ENCODE data around the gene FUOM. TPM values are rescaled to one million over a fixed set of nuclear protein-coding genes. Genes with fewer than 3 reads are reported as not detected.

The FUOM gene
- total and polyA plus RNA-seq, 2 donors (not counting 3 experiments of a cell fraction or from before 2014, with no cell fraction given): 17.4 to 33.9 TPM

- DNase-seq (ENCODE audit: low read depth, low spot score) (no peak), FAIRE-seq (no peak)
- dilution Hi-C loops (cut with MboI; ENCODE audit: extremely low pct_ligation_motif_present, low sequenced_read_pairs): no loop called here
- no peak overlapping the region for H3K27ac ChIP-seq (ENCODE audit: insufficient read depth, low read depth, low read length)
- intact Hi-C loops (cut with micrococcal nuclease): no loop called here
- H3K9ac ChIP-seq (replicated peaks; ENCODE audit: extremely low read depth, insufficient read depth, low read length): no peak overlapping the region
- no peak overlapping the region for H2AFZ ChIP-seq (ENCODE audit: low read depth, low read length)
- H3K9me1 ChIP-seq (replicated peaks; ENCODE audit: control insufficient read depth, extremely low read depth, insufficient read depth, low read length): no peaks in the 10 kb centered on the region
- no peaks in the 10 kb centered on the region for H4K20me1 ChIP-seq (replicated peaks; ENCODE audit: control insufficient read depth, extremely low read depth, insufficient read depth, low read length)
- no peak overlapping the region for H3K4me2 ChIP-seq (ENCODE audit: insufficient read depth, low read length)
- no peaks in the 10 kb centered on the region for H3K27me3 ChIP-seq (ENCODE audit: control insufficient read depth in 2 of 2, insufficient read depth in 2 of 2, low read length in 2 of 2)
- ChIA-PET POLR2A (no interaction called here), CTCF (interaction anchor here (1.9 kb wide), 1 partner anchor 10 kb away, joined by 9 read pairs; no protein-coding TSS in a partner anchor)
- H3K4me1 ChIP-seq (ENCODE audit: control insufficient read depth, extremely low read depth, insufficient read depth, low read length): peaks cover 8% of the 10 kb centered on the region
- no peaks in the 10 kb centered on the region for H3K36me3 ChIP-seq (ENCODE audit: control insufficient read depth in 2 of 2, extremely low read depth in 1 of 2, insufficient read depth in 2 of 2, low read length in 2 of 2)
- peak overlapping the region in 2 of 3 experiments; percentile 30 to 54 for H3K4me3 ChIP-seq (replicated peaks in 1 of 3; ENCODE audit: insufficient read depth in 1 of 3, low read depth in 1 of 3, low read length in 3 of 3)
- no peak for TF ChIP-seq EZH2 (IDR thresholded peaks at IDR 0.05; ENCODE audit: borderline replicate concordance, low read depth, low read length, severe bottlenecking)
- no peak for TF ChIP-seq MYC (IDR thresholded peaks at IDR 0.05; ENCODE audit: low read depth, low read length)
- TF ChIP-seq JUN (IDR thresholded peaks at IDR 0.05; ENCODE audit: borderline replicate concordance, insufficient read depth, insufficient read length, low read depth): no peak
- no peak for TF ChIP-seq POLR2A (IDR thresholded peaks at IDR 0.05; ENCODE audit: low read depth, low read length)
- H3K9me3 ChIP-seq (replicated peaks; ENCODE audit: control insufficient read depth, insufficient read depth, low read length): no peaks in the 10 kb centered on the region
- BruUV-seq (replicated peaks): no TSS peak
- H3K79me2 ChIP-seq (ENCODE audit: control insufficient read depth, insufficient read depth, low read length): no peaks in the 10 kb centered on the region
These were observed 22.2 kb upstream of the FUOM start for GRCh38 chr10:133379801-133380666.

DNA sequence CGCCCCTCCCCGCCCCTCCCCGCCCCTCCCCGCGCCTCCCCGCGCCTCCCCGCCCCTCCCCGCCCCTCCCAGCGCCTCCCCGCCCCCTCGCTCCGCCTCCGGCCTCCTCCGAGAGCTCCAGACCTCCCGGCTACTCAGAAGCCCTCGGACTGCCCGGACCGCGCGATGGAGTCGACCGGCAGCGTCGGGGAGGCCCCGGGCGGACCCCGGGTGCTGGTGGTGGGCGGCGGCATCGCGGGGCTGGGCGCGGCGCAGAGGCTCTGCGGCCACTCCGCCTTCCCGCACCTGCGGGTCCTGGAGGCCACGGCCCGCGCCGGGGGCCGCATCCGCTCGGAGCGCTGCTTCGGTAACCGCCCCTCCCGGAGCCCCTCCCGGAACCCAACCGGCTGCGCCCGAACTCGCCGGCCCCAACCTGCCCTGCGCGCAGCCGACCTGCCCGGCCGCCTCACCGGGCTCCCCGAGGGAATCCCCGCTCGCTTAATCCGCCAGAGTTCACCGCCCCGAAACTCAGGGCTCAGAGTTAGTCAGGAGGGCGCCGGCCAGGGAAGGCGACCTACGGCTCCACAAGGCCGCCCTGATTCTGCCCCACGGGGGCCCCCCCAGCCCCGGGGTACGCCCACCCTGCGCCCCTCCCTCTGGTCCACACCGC, 21.5 kb upstream of the FUOM start, which contains the start of gene PAOX:
PAOX (plus strand) TSS at position 111 of the 649 bp plus-strand sequence; CDS start at position 166, 55 bp downstream.
- peak within 1 kb of the TSS; percentile 93 for H2AFZ ChIP-seq (ENCODE audit: low read depth, low read length)
- no peaks in the 10 kb centered on the region for H4K20me1 ChIP-seq (replicated peaks; ENCODE audit: control insufficient read depth, extremely low read depth, insufficient read depth, low read length)
- peak within 1 kb of the TSS; percentile 49 to 57 (median 54) for H3K4me3 ChIP-seq (replicated peaks in 1 of 3; ENCODE audit: insufficient read depth in 1 of 3, low read depth in 1 of 3, low read length in 3 of 3)
- no peak for FAIRE-seq
- dilution Hi-C loops (cut with MboI; ENCODE audit: extremely low pct_ligation_motif_present, low sequenced_read_pairs) (no loop called here), intact Hi-C loops (cut with micrococcal nuclease) (no loop called here)
- TSS peak; percentile 15 for BruUV-seq (replicated peaks)
- H3K27ac ChIP-seq (ENCODE audit: insufficient read depth, low read depth, low read length): no peak within 1 kb of the TSS
- no peaks in the 10 kb centered on the region for H3K9me1 ChIP-seq (replicated peaks; ENCODE audit: control insufficient read depth, extremely low read depth, insufficient read depth, low read length)
- POLR2A ChIA-PET: no interaction called here
- TF ChIP-seq POLR2AphosphoS5 (IDR thresholded peaks at IDR 0.05; ENCODE audit: insufficient read depth, low read depth, low read length) (peak; percentile 27), POLR2A (IDR thresholded peaks at IDR 0.05; ENCODE audit: low read depth, low read length) (peak; percentile 64)
- TF ChIP-seq, protein P1, sequence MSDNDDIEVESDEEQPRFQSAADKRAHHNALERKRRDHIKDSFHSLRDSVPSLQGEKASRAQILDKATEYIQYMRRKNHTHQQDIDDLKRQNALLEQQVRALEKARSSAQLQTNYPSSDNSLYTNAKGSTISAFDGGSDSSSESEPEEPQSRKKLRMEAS (IDR thresholded peaks at IDR 0.05; ENCODE audit: insufficient read depth, insufficient read length): no peak
- H3K36me3 ChIP-seq (ENCODE audit: control insufficient read depth in 2 of 2, extremely low read depth in 1 of 2, insufficient read depth in 2 of 2, low read length in 2 of 2): no peaks in the 10 kb centered on the region
- CTCF ChIA-PET: interaction anchor here (1.9 kb wide), 2 partner anchors 11 to 50 kb away, joined by 6 to 9 read pairs; no protein-coding TSS in a partner anchor
- H3K27me3 ChIP-seq (ENCODE audit: control insufficient read depth in 2 of 2, insufficient read depth in 2 of 2, low read length in 2 of 2): no peaks in the 10 kb centered on the region
- H3K4me2 ChIP-seq (ENCODE audit: insufficient read depth, low read length): peak within 1 kb of the TSS; percentile 64
- H3K9me3 ChIP-seq (replicated peaks; ENCODE audit: control insufficient read depth, insufficient read depth, low read length): no peaks in the 10 kb centered on the region
- H3K4me1 ChIP-seq (ENCODE audit: control insufficient read depth, extremely low read depth, insufficient read depth, low read length): peaks cover 9% of the 10 kb centered on the region
- peak; percentile 28 for DNase-seq (ENCODE audit: low read depth, low spot score)
- H3K79me2 ChIP-seq (ENCODE audit: control insufficient read depth, insufficient read depth, low read length): no peaks in the 10 kb centered on the region
- H3K9ac ChIP-seq (replicated peaks; ENCODE audit: extremely low read depth, insufficient read depth, low read length): peak within 1 kb of the TSS; percentile 19

All from endothelial cell of umbilical vein (primary cell).